ENCODE measurements around the gene CMA1.

CMA1 gene

GRCh38 chr14:24458736-24459135, 49.3 kb downstream of the CMA1 start:
- CTCF ChIA-PET, result no interaction called here
- TF ChIP-seq NFRKB (IDR thresholded peaks at IDR 0.05) (no peak), SP1 (IDR thresholded peaks at IDR 0.05) (no peak), ZNF384 (IDR thresholded peaks at IDR 0.05) (no peak), CTBP1 (IDR thresholded peaks at IDR 0.05; ENCODE audit: borderline replicate concordance) (no peak), FOXK2 (IDR thresholded peaks at IDR 0.05) (no peak), PKNOX1 (IDR thresholded peaks at IDR 0.05) (no peak), BHLHE40 (IDR thresholded peaks at IDR 0.05; ENCODE audit: borderline replicate concordance) (no peak), TARDBP (IDR thresholded peaks at IDR 0.05) (no peak), FOXM1 (IDR thresholded peaks at IDR 0.05; ENCODE audit: borderline replicate concordance) (no peak), SUZ12 (IDR thresholded peaks at IDR 0.05) (no peak), LEF1 (IDR thresholded peaks at IDR 0.05; ENCODE audit: borderline replicate concordance) (no peak), L3MBTL2 (conservative IDR thresholded peaks at IDR 0.05) (no peak), ARNT (IDR thresholded peaks at IDR 0.05) (no peak), HDGF (IDR thresholded peaks at IDR 0.05; ENCODE audit: borderline replicate concordance) (no peak), FOXA1 (IDR thresholded peaks at IDR 0.05) (no peak), ELF4 (IDR thresholded peaks at IDR 0.05) (no peak)
- DNase-seq (ENCODE audit: extremely low spot score), result no peak
- POLR2A ChIA-PET, result interaction anchor here (2.8 kb wide), 1 partner anchor 16 kb away, joined by 14 read pairs; the partner anchor contains the start of gene SDR39U1

GRCh38 chr14:24456980-24457379, 51.1 kb downstream of the CMA1 start:
- TF ChIP-seq NFRKB (IDR thresholded peaks at IDR 0.05) (no peak), ZNF384 (IDR thresholded peaks at IDR 0.05) (no peak)
- ChIA-PET CTCF (no interaction called here), POLR2A (no interaction called here)
- no peak for DNase-seq (ENCODE audit: extremely low spot score)

Measured in HEK293T (cell line).